Prostate gland (tissue), 2 donors: Measurements from ENCODE around the gene MAGEA9.

ENCODE experiments used
- POLR2A ChIP-seq: fragments of 450-650 bp; IDR thresholded peaks from one replicate; pipeline ENCODE4 v1.6.1; 2016; ENCODE audit warnings: antibody characterized with exemption, mild to moderate bottlenecking
- TF ChIP-seq, protein P1 (sequence below), 4 experiments: fragments of 200-600 bp in 2 of 4; fragments of 450-650 bp in 2 of 4; sonication (generic) in 2 of 4; IDR thresholded peaks; 1 replicate in 3 of 4; 2 replicates in 1 of 4; pipeline ENCODE4 v1.5.1; 2016 to 2019; ENCODE audit warnings: antibody characterized with exemption in 4 of 4, mild to moderate bottlenecking in 2 of 4, moderate library complexity in 2 of 4

DNA sequence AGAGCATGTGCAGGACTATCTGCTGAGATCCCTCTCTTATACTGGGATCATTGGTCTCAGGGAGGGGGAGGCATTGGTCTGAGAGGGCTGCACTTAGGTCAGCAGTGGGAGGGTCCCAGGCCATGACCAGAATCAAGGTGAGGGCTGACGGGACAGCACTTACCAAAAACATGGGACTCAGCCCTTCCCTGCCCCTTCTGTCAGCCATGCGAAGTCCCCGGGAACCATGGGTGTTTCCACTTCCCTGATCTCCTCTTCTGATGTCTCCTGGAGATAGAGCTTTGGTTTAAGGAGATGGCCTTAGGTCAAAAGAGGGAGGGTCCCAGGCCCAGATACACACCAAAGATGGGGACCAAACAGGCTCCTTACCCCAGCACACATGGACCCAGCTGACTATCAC is 20.8 kb upstream of the MAGEA9 start:
- TF ChIP-seq, protein P1, sequence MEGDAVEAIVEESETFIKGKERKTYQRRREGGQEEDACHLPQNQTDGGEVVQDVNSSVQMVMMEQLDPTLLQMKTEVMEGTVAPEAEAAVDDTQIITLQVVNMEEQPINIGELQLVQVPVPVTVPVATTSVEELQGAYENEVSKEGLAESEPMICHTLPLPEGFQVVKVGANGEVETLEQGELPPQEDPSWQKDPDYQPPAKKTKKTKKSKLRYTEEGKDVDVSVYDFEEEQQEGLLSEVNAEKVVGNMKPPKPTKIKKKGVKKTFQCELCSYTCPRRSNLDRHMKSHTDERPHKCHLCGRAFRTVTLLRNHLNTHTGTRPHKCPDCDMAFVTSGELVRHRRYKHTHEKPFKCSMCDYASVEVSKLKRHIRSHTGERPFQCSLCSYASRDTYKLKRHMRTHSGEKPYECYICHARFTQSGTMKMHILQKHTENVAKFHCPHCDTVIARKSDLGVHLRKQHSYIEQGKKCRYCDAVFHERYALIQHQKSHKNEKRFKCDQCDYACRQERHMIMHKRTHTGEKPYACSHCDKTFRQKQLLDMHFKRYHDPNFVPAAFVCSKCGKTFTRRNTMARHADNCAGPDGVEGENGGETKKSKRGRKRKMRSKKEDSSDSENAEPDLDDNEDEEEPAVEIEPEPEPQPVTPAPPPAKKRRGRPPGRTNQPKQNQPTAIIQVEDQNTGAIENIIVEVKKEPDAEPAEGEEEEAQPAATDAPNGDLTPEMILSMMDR (IDR thresholded peaks at IDR 0.05): no peak
- TF ChIP-seq POLR2A: no peak
